Measurements from ENCODE around the gene SLC12A2.

Gene SLC12A2

GRCh38 chr5:128097781-128098180, 14.2 kb downstream of the SLC12A2 start:
- no peak for DNase-seq

GRCh38 chr5:128099944-128100343, 16.4 kb downstream of the SLC12A2 start:
- no peak for DNase-seq

GRCh38 chr5:128100860-128101557, 17.4 kb downstream of the SLC12A2 start:
- DNase-seq = no peak

- DNase-seq = no peak
Observed at GRCh38 chr5:128101676-128102075, 18.1 kb downstream of the SLC12A2 start.

GRCh38 chr5:128105203-128105602, 21.6 kb downstream of the SLC12A2 start:
- no peak for DNase-seq

GRCh38 chr5:128109138-128109537, 25.6 kb downstream of the SLC12A2 start:
- DNase-seq = no peak

GRCh38 chr5:128109766-128110165, 26.2 kb downstream of the SLC12A2 start:
- DNase-seq = no peak

GRCh38 chr5:128111818-128112448, 28.4 kb downstream of the SLC12A2 start:
- DNase-seq = no peak

- no peak for DNase-seq
Observed at GRCh38 chr5:128116445-128116844, 32.9 kb downstream of the SLC12A2 start.

GRCh38 chr5:128118214-128118613, 34.6 kb downstream of the SLC12A2 start:
- DNase-seq = no peak

GRCh38 chr5:128121651-128122050, 38.1 kb downstream of the SLC12A2 start:
- DNase-seq = no peak

GRCh38 chr5:128123936-128124335, 40.4 kb downstream of the SLC12A2 start:
- no peak for DNase-seq

- no peak for DNase-seq
Observed at GRCh38 chr5:128126241-128126640, 42.7 kb downstream of the SLC12A2 start.

- no peak for DNase-seq
Observed at GRCh38 chr5:128132499-128132898, 48.9 kb downstream of the SLC12A2 start.

- no peak for DNase-seq
Observed at GRCh38 chr5:128135286-128135685, 51.7 kb downstream of the SLC12A2 start.

GRCh38 chr5:128143911-128144310, 60.3 kb downstream of the SLC12A2 start:
- DNase-seq = no peak

GRCh38 chr5:128144491-128144890, 60.9 kb downstream of the SLC12A2 start:
- no peak for DNase-seq

GRCh38 chr5:128146671-128147070, 63.1 kb downstream of the SLC12A2 start:
- no peak for DNase-seq

GRCh38 chr5:128154943-128155342, 71.4 kb downstream of the SLC12A2 start:
- no peak for DNase-seq

GRCh38 chr5:128155776-128156175, 72.2 kb downstream of the SLC12A2 start:
- no peak for DNase-seq

- no peak for DNase-seq
Observed at GRCh38 chr5:128156521-128156920, 73.0 kb downstream of the SLC12A2 start.

- no peak for DNase-seq
Observed at GRCh38 chr5:128158342-128158741, 74.8 kb downstream of the SLC12A2 start.

- DNase-seq = no peak
Observed at GRCh38 chr5:128163991-128164390, 80.4 kb downstream of the SLC12A2 start.

GRCh38 chr5:128169401-128170017, 85.9 kb downstream of the SLC12A2 start:
- no peak for DNase-seq
